Activated CD8-positive, alpha-beta T cell treated with anti-CD3 and anti-CD28 coated beads for 36 hours (primary cell): ENCODE results near the gene ZNF354C. TPM values are rescaled to one million over a fixed set of nuclear protein-coding genes. Genes with fewer than 3 reads are reported as not detected.

Source experiments
- ATAC-seq: fragments of 200-7000 bp; cut with Tn5 transposase; one replicate; pipeline ENCODE4 v1.10.0; 2021; ENCODE audit warnings: mild to moderate bottlenecking, moderate library complexity
- CTCF ChIA-PET: fragments of 350-600 bp; sonication (Branson Sonifier 250); formaldehyde crosslinking; loops from one replicate; lab custom pipeline; 2021; ENCODE audit warnings: antibody characterized with exemption; lab: Charles Lee
- POLR2A ChIA-PET: fragments of 350-600 bp; sonication (Branson Sonifier 250); formaldehyde crosslinking; loops from one replicate; lab custom pipeline; 2021; ENCODE audit warnings: antibody characterized with exemption; lab: Charles Lee
- DNase-seq: peaks from one replicate; pipeline ENCODE4 v3.0.0-alpha.2; 2020
- H3K27ac Mint-ChIP-seq: one replicate; pipeline ENCODE4 v1.8.0; 2021; ENCODE audit warnings: mild to moderate bottlenecking, mixed read lengths
- H3K27me3 Mint-ChIP-seq: one replicate; pipeline ENCODE4 v1.8.0; 2021; ENCODE audit warnings: mixed read lengths
- H3K36me3 Mint-ChIP-seq: one replicate; pipeline ENCODE4 v1.8.0; 2021; ENCODE audit warnings: low read depth, mixed read lengths
- H3K4me1 Mint-ChIP-seq: one replicate; pipeline ENCODE4 v1.8.0; 2021; ENCODE audit warnings: low read depth, mixed read lengths
- H3K4me3 Mint-ChIP-seq: one replicate; pipeline ENCODE4 v1.8.0; 2021; ENCODE audit warnings: mild to moderate bottlenecking, moderate library complexity, mixed read lengths
- H3K9me3 Mint-ChIP-seq: one replicate; pipeline ENCODE4 v1.8.0; 2021; ENCODE audit warnings: mixed read lengths
- CTCF ChIP-seq: fragments of 200-600 bp; IDR thresholded peaks from one replicate; pipeline ENCODE4 v1.8.0; 2022; ENCODE audit warnings: antibody characterized with exemption, mild to moderate bottlenecking
- intact Hi-C: fragments of 100-400 bp; cut with micrococcal nuclease; formaldehyde crosslinking; loops from one replicate; pipeline ENCODE4 v1.10.0; 2022
- total RNA-seq, 2 experiments: library from RNA; stranded (reverse); gene quantifications; one replicate each; pipeline ENCODE4 v1.2.3, GENCODE V29; 2021

Gene ZNF354C
- total RNA-seq, 2 experiments from 2014 or later, result 7.0 to 7.4 TPM

- no peak for TF ChIP-seq CTCF
- intact Hi-C loops, result no loop called here
- ChIA-PET CTCF (no interaction called here), POLR2A (no interaction called here)
- Mint-ChIP-seq H3K27me3 (no peaks in the 10 kb centered on the region), H3K27ac (no peak overlapping the region), H3K4me1 (no peaks in the 10 kb centered on the region), H3K36me3 (no peaks in the 10 kb centered on the region), H3K9me3 (no peaks in the 10 kb centered on the region), H3K4me3 (no peak overlapping the region)
- DNase-seq (no peak), ATAC-seq (no peak)
These were observed 71.9 kb downstream of the ZNF354C start for GRCh38 chr5:179131886-179132585.

GRCh38 chr5:179132586-179133355 is 72.6 kb downstream of the ZNF354C start:
- CTCF ChIA-PET, result no interaction called here
- Mint-ChIP-seq H3K27ac (no peak overlapping the region), H3K9me3 (no peaks in the 10 kb centered on the region), H3K4me3 (no peak overlapping the region), H3K36me3 (no peaks in the 10 kb centered on the region), H3K4me1 (no peaks in the 10 kb centered on the region), H3K27me3 (no peaks in the 10 kb centered on the region)
- no peak for TF ChIP-seq CTCF
- ATAC-seq (no peak), DNase-seq (no peak)
- intact Hi-C loops, result no loop called here
- POLR2A ChIA-PET, result no interaction called here

Other genes with a start within 250 kb of the ZNF354C start
- 1 to 10 TPM; 7.1 to 8.4 TPM for gene ZNF354B, start 200.4 kb upstream of the ZNF354C start, total RNA-seq
- under 1 TPM; 0.36 to 0.69 TPM for gene ZFP2, start 164.5 kb upstream of the ZNF354C start, total RNA-seq
- not detected for gene ZNF454, start 119.2 kb upstream of the ZNF354C start, total RNA-seq
- not detected for gene GRM6, start 65.1 kb upstream of the ZNF354C start, total RNA-seq
- gene ZNF879, start 36.6 kb upstream of the ZNF354C start, total RNA-seq, result 1 to 10 TPM; 2.3 to 2.6 TPM